ENCODE data around the gene BEST1.

DNA sequence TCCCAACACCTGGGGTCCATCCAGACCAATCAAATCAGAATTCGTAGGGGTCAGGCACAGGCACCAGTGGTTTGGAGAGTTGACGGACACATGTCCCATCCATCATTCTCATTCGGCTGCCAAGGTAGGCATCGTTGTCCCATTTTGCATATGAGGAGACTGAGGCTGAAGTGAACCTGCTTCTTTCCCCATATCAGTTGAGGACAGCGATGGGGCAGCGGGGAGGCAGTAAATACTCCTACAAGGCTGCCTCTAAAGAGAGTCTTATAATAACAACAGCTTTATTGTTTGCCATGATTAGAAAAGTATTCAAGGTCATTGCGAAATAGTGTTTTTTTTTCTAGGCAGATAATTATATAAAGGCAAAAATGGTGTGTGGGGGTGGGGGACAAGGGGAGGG lies 1.6 kb upstream of the BEST1 start:
- TF ChIP-seq CTCF (conservative IDR thresholded peaks at IDR 0.05), result no peak
- no peak for TF ChIP-seq EZH2 (IDR thresholded peaks at IDR 0.05; ENCODE audit: low read depth)

Data from PC-9 (cell line).